K562 treated with DMSO at 1 percent for 4 hours (cell line): ENCODE data around the gene POLR2B. TPM values are rescaled to one million over a fixed set of nuclear protein-coding genes. Genes with fewer than 3 reads are reported as not detected.

Experiments
- total RNA-seq: library from RNA; unstranded; fragments of 300-600 nt; gene quantifications from 2 replicates; pipeline ENCODE4 v1.2.3, GENCODE V29; 2022; ENCODE audit not compliant: insufficient read depth

The POLR2B gene
- 58.6 and 78.7 TPM in 2 replicates for total RNA-seq

GRCh38 chr4:56978750-56979303 lies at the start of gene POLR2B:
TSS of gene POLR2B (plus strand) at chr4:56978896. CDS start at chr4:56978986, 90 bp downstream.

GRCh38 chr4:56977321-56978012 lies 1.2 kb upstream of the POLR2B start, which contains the start of gene NOA1:
TSS of gene NOA1 (minus strand) at chr4:56977606. CDS start at chr4:56977585, 21 bp downstream.

Other genes with a start within 250 kb of the POLR2B start
- gene SPINK2, start 157.2 kb upstream of the POLR2B start, total RNA-seq, result not detected in 2 replicates
- 9.4 and 13.8 TPM in 2 replicates for gene REST, start 71.0 kb upstream of the POLR2B start, total RNA-seq
- 37.0 and 40.6 TPM in 2 replicates for gene NOA1, start 1.3 kb upstream of the POLR2B start, total RNA-seq
- not detected in 2 replicates for gene IGFBP7, start 131.5 kb downstream of the POLR2B start, total RNA-seq